ENCODE data around the gene PHC3. TPM values are rescaled to one million over a fixed set of nuclear protein-coding genes. Genes with fewer than 3 reads are reported as not detected.

PHC3 gene
- 8.8 to 21.3 TPM (median 13.1 TPM) in 5 replicates for total RNA-seq (2022; extraction: Qiagen RNA extraction; ENCODE audit: low read depth)

DNA sequence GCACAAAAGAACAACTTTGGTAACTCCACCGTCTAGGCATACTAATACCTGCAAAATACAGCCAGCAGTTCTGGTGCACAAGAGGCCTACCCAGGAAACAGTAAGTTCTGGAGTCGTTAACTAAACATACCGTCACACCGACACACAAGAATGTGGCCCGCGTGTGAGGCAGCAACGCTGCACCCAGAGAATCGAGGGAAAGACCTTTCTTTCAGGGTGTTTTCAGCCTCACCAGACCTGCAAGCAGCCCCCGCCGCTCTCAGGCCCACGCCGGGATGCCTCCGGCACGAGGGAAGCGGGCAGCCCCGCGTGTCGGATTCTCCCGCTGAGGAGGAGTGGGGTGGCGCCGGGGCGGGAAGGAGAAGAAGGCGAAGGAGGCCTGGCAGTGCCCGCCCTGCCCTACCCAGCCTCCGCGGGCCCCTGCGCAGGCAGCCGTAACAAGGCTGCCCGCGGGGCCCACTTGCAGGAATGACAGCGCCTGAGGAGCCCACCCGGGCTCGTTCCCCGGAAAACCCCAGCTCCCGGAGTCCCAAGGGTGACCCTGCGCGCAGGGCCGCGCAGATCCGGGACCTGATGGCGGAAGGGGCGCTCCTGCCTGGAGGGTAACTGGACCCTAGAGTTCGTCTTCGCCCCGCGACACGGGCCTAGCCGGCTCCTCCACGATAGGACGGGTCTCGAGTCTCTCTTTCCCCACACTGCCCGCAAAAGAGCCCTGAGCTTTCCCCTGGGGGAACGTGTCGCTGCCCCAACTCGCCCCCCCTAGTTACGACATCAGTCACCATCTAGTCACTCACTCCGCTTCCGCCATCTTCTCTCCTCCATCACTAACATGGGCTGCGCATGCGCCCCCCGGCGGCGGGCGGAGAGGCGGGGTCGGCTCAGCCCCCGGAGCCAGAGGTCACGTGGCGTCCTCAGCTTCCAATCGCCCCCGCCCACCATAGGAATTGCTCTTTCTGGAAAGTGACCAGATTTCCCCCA, at the start of gene PHC3:
Gene PHC3 (minus strand): TSS at position 826 of the 978 bp plus-strand sequence. CDS start 18 bp downstream, at position 808.

GRCh38 chr3:170221924-170222646, 40.6 kb upstream of the PHC3 start, which contains the start of gene PRKCI:
PRKCI (plus strand) TSS chr3:170222424; CDS start chr3:170222670, 246 bp downstream.

Other genes starting within 250 kb of the PHC3 start
- gene SEC62, start 214.9 kb downstream of the PHC3 start, total RNA-seq (2022; extraction: Qiagen RNA extraction; ENCODE audit: low read depth) = 83.5 to 188 TPM (median 94.6 TPM) in 5 replicates
- gene GPR160, start 143.7 kb downstream of the PHC3 start, total RNA-seq (2022; extraction: Qiagen RNA extraction; ENCODE audit: low read depth) = 1.1 to 2.4 TPM (median 1.9 TPM) in 5 replicates
- 11.0 to 19.9 TPM (median 18.0 TPM) in 5 replicates for gene PRKCI, start 40.7 kb upstream of the PHC3 start, total RNA-seq (2022; extraction: Qiagen RNA extraction; ENCODE audit: low read depth)
- 17.4 to 33.6 TPM (median 29.7 TPM) in 5 replicates for gene SKIL, start 176.0 kb upstream of the PHC3 start, total RNA-seq (2022; extraction: Qiagen RNA extraction; ENCODE audit: low read depth)
- 0.19 to 0.21 TPM in 2 of 5 replicates, not detected in the others for gene CLDN11, start 237.1 kb upstream of the PHC3 start, total RNA-seq (2022; extraction: Qiagen RNA extraction; ENCODE audit: low read depth)

All from A549 treated with ZK216348 at 1 μM for 4 hours (cell line).